ENCODE data around the gene GYG1.
A peak's percentile ranks its signal among the peaks of the same experiment; 100 is the strongest.

The GYG1 gene

GRCh38 chr3:148990236-148990635 lies 1.1 kb upstream of the GYG1 start:
- DNase-seq: no peak

- no peak for DNase-seq
Observed at GRCh38 chr3:148992027-148992634, 791 bp downstream of the GYG1 start.

GRCh38 chr3:148992635-148993255 lies 1.4 kb downstream of the GYG1 start:
- DNase-seq: no peak

GRCh38 chr3:148997623-148998022 lies 6.3 kb downstream of the GYG1 start:
- DNase-seq: no peak

GRCh38 chr3:148998297-148998696 lies 7.0 kb downstream of the GYG1 start:
- no peak for DNase-seq

GRCh38 chr3:148998715-148999423 lies 7.5 kb downstream of the GYG1 start:
- peak; percentile 66 for DNase-seq

GRCh38 chr3:148999806-149000205 lies 8.5 kb downstream of the GYG1 start:
- no peak for DNase-seq

- no peak for DNase-seq
Observed at GRCh38 chr3:149000206-149000745, 8.9 kb downstream of the GYG1 start.

- DNase-seq: no peak
Observed at GRCh38 chr3:149001727-149002126, 10.4 kb downstream of the GYG1 start.

GRCh38 chr3:149003653-149004305 lies 12.4 kb downstream of the GYG1 start:
- DNase-seq: no peak

- peak; percentile 80 for DNase-seq
Observed at GRCh38 chr3:149004622-149005021, 13.3 kb downstream of the GYG1 start.

- DNase-seq: no peak
Observed at GRCh38 chr3:149005416-149005815, 14.1 kb downstream of the GYG1 start.

- no peak for DNase-seq
Observed at GRCh38 chr3:149007567-149008257, 16.4 kb downstream of the GYG1 start.

- DNase-seq: no peak
Observed at GRCh38 chr3:149009732-149010131, 18.4 kb downstream of the GYG1 start.

- no peak for DNase-seq
Observed at GRCh38 chr3:149010504-149010951, 19.2 kb downstream of the GYG1 start.

GRCh38 chr3:149010966-149011365 lies 19.6 kb downstream of the GYG1 start:
- no peak for DNase-seq

GRCh38 chr3:149011676-149012075 lies 20.3 kb downstream of the GYG1 start:
- DNase-seq: no peak

GRCh38 chr3:149013726-149014125 lies 22.4 kb downstream of the GYG1 start:
- DNase-seq: no peak

GRCh38 chr3:149015393-149015792 lies 24.1 kb downstream of the GYG1 start:
- no peak for DNase-seq

- no peak for DNase-seq
Observed at GRCh38 chr3:149016242-149016641, 24.9 kb downstream of the GYG1 start.

- DNase-seq: no peak
Observed at GRCh38 chr3:149016669-149017541, 25.6 kb downstream of the GYG1 start.

- no peak for DNase-seq
Observed at GRCh38 chr3:149018247-149018646, 26.9 kb downstream of the GYG1 start.
